ENCODE measurements around the gene HNF4A.

HNF4A gene

GRCh38 chr20:44348168-44348659, 7.3 kb upstream of the HNF4A start:
- TF ChIP-seq CTCF (IDR thresholded peaks at IDR 0.05; ENCODE audit: borderline replicate concordance, extremely low read depth, low read length, poor library complexity, severe bottlenecking): no peak
- no peak for TF ChIP-seq EZH2 (IDR thresholded peaks at IDR 0.05; ENCODE audit: borderline replicate concordance, low read depth, low read length, severe bottlenecking)
- Histone ChIP-seq H3K9ac (ENCODE audit: low read depth, low read length) (no peak overlapping the region), H3K79me2 (ENCODE audit: insufficient read depth, low read length) (no peaks in the 10 kb centered on the region), H3K4me2 (ENCODE audit: insufficient read depth, low read length) (no peak overlapping the region), H2AFZ (ENCODE audit: low read depth, low read length) (no peak overlapping the region), H3K27me3 (ENCODE audit: insufficient read depth, low read length, poor library complexity) (no peaks in the 10 kb centered on the region), H3K27ac (ENCODE audit: low read length) (no peak overlapping the region), H4K20me1 (ENCODE audit: insufficient read depth, low read length) (peaks cover 3% of the 10 kb centered on the region; the same call in 1 of the 2 replicates), H3K4me3 (ENCODE audit: low read depth in 1 of 2, low read length in 2 of 2) (no peak overlapping the region), H3K36me3 (ENCODE audit: insufficient read depth, low read length) (no peaks in the 10 kb centered on the region), H3K4me1 (ENCODE audit: insufficient read depth, low read length) (no peaks in the 10 kb centered on the region), H3K9me3 (ENCODE audit: insufficient read depth, low read length, severe bottlenecking) (no peaks in the 10 kb centered on the region)
- DNase-seq: no peak
- ATAC-seq (ENCODE audit: insufficient read depth, low read depth): no peak

GRCh38 chr20:44349349-44349748, 6.2 kb upstream of the HNF4A start:
- H3K79me2 ChIP-seq (ENCODE audit: insufficient read depth, low read length): no peaks in the 10 kb centered on the region
- H3K27ac ChIP-seq (ENCODE audit: low read length): no peak overlapping the region
- H4K20me1 ChIP-seq (ENCODE audit: insufficient read depth, low read length): peaks cover 3% of the 10 kb centered on the region; the same call in 1 of the 2 replicates
- H2AFZ ChIP-seq (ENCODE audit: low read depth, low read length): no peak overlapping the region
- ATAC-seq (ENCODE audit: insufficient read depth, low read depth) (no peak), DNase-seq (no peak)
- no peaks in the 10 kb centered on the region for H3K36me3 ChIP-seq (ENCODE audit: insufficient read depth, low read length)
- H3K4me1 ChIP-seq (ENCODE audit: insufficient read depth, low read length): no peaks in the 10 kb centered on the region
- no peaks in the 10 kb centered on the region for H3K9me3 ChIP-seq (ENCODE audit: insufficient read depth, low read length, severe bottlenecking)
- no peaks in the 10 kb centered on the region for H3K27me3 ChIP-seq (ENCODE audit: insufficient read depth, low read length, poor library complexity)
- no peak overlapping the region for H3K4me2 ChIP-seq (ENCODE audit: insufficient read depth, low read length)
- TF ChIP-seq CTCF (IDR thresholded peaks at IDR 0.05; ENCODE audit: borderline replicate concordance, extremely low read depth, low read length, poor library complexity, severe bottlenecking) (no peak), EZH2 (IDR thresholded peaks at IDR 0.05; ENCODE audit: borderline replicate concordance, low read depth, low read length, severe bottlenecking) (no peak)
- no peak overlapping the region for H3K4me3 ChIP-seq (ENCODE audit: low read depth in 1 of 2, low read length in 2 of 2)
- H3K9ac ChIP-seq (ENCODE audit: low read depth, low read length): no peak overlapping the region

GRCh38 chr20:44350567-44350966, 4.9 kb upstream of the HNF4A start:
- peaks cover 3% of the 10 kb centered on the region; the same call in 1 of the 2 replicates for H4K20me1 ChIP-seq (ENCODE audit: insufficient read depth, low read length)
- no peak for ATAC-seq (ENCODE audit: insufficient read depth, low read depth)
- H3K79me2 ChIP-seq (ENCODE audit: insufficient read depth, low read length): no peaks in the 10 kb centered on the region
- DNase-seq: no peak
- no peak for TF ChIP-seq EZH2 (IDR thresholded peaks at IDR 0.05; ENCODE audit: borderline replicate concordance, low read depth, low read length, severe bottlenecking)
- TF ChIP-seq CTCF (IDR thresholded peaks at IDR 0.05; ENCODE audit: borderline replicate concordance, extremely low read depth, low read length, poor library complexity, severe bottlenecking): no peak
- H3K27ac ChIP-seq (ENCODE audit: low read length): no peak overlapping the region
- H3K4me1 ChIP-seq (ENCODE audit: insufficient read depth, low read length): no peaks in the 10 kb centered on the region
- no peaks in the 10 kb centered on the region for H3K9me3 ChIP-seq (ENCODE audit: insufficient read depth, low read length, severe bottlenecking)
- H3K36me3 ChIP-seq (ENCODE audit: insufficient read depth, low read length): no peaks in the 10 kb centered on the region
- no peak overlapping the region for H3K9ac ChIP-seq (ENCODE audit: low read depth, low read length)
- H2AFZ ChIP-seq (ENCODE audit: low read depth, low read length): no peak overlapping the region
- H3K4me2 ChIP-seq (ENCODE audit: insufficient read depth, low read length): no peak overlapping the region
- H3K4me3 ChIP-seq (ENCODE audit: low read depth in 1 of 2, low read length in 2 of 2): no peak overlapping the region
- H3K27me3 ChIP-seq (ENCODE audit: insufficient read depth, low read length, poor library complexity): no peaks in the 10 kb centered on the region
